Tibial artery (tissue), 4 donors: Measurements from ENCODE around the gene POLA2.

ENCODE experiments used
- DNase-seq, 2 donors: peaks; one replicate each; pipeline ENCODE4 v3.0.0-alpha.2; 2019
- H3K27ac ChIP-seq, 2 donors: fragments of 200-600 bp; sonication (generic) in 1 of 2; 1 replicate in 1 of 2; 2 replicates in 1 of 2; pipeline ENCODE4 v1.5.1; 2018 to 2019; ENCODE audit warnings: mild to moderate bottlenecking in 1 of 2
- H3K27me3 ChIP-seq, 2 donors: fragments of 200-600 bp; sonication (generic) in 1 of 2; one replicate each; pipeline versions ENCODE4 v1.5.1 to v1.6.0; 2016 to 2019
- H3K36me3 ChIP-seq, 3 donors: fragments of 200-600 bp; sonication (generic) in 2 of 3; one replicate each; pipeline ENCODE4 v1.5.1; 2016 to 2019; ENCODE audit warnings: mild to moderate bottlenecking in 2 of 3
- H3K4me1 ChIP-seq, 4 donors: fragments of 200-600 bp; sonication (generic) in 2 of 4; 1 replicate in 3 of 4; 2 replicates in 1 of 4; pipeline ENCODE4 v1.5.1; 2016 to 2019
- H3K4me3 ChIP-seq, 2 donors: fragments of 200-600 bp; sonication (generic) in 1 of 2; 1 replicate in 1 of 2; 2 replicates in 1 of 2; pipeline ENCODE4 v1.5.1; 2018 to 2019; ENCODE audit warnings: mild to moderate bottlenecking in 2 of 2
- H3K9me3 ChIP-seq, 3 donors: fragments of 200-600 bp; sonication (generic) in 1 of 3; one replicate each; pipeline ENCODE4 v1.5.1; 2016 to 2019
- intact Hi-C: fragments of 100-400 bp; cut with DNase I; formaldehyde crosslinking; loops from one replicate; pipeline ENCODE4 v1.15.0; 2023; ENCODE audit warnings: low total_unique reads
- TF ChIP-seq, protein P1 (sequence below), 2 experiments: fragments of 200-600 bp in 1 of 2; fragments of 450-650 bp in 1 of 2; IDR thresholded peaks; one replicate each; pipeline ENCODE4 v1.5.1; 2017 to 2019; ENCODE audit warnings: antibody characterized with exemption in 2 of 2, mild to moderate bottlenecking in 1 of 2, moderate library complexity in 1 of 2

The POLA2 gene

DNA sequence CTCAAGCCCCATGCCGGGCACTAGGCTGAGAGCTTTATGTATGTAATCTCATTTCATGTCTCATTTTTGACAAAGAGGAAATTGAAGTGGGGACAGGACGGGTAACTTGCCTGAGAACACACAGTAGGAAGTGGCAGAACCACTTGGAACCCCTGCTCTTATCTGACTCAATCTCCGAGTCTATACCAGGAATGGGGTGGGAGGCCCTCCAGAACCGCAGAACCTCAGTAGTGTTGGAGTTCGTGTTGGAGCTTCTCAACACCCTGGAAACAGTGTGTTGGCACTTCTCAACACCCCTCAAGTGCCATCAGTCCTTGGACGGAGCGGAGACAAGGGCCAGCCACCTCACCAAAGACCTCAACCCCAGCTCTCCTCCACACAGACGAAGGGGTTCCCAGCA, 38.8 kb upstream of the POLA2 start:
- DNase-seq = no peak
- H3K4me3 ChIP-seq = no peak overlapping the region
- peaks cover 0 to 15% (median 5%) of the 10 kb centered on the region in 4 donors for H3K4me1 ChIP-seq
- no peak overlapping the region for H3K27ac ChIP-seq
- H3K36me3 ChIP-seq = peaks cover 0 to 10% (median 0%) of the 10 kb centered on the region in 3 donors
- H3K9me3 ChIP-seq = no peaks in the 10 kb centered on the region
- TF ChIP-seq, protein P1, sequence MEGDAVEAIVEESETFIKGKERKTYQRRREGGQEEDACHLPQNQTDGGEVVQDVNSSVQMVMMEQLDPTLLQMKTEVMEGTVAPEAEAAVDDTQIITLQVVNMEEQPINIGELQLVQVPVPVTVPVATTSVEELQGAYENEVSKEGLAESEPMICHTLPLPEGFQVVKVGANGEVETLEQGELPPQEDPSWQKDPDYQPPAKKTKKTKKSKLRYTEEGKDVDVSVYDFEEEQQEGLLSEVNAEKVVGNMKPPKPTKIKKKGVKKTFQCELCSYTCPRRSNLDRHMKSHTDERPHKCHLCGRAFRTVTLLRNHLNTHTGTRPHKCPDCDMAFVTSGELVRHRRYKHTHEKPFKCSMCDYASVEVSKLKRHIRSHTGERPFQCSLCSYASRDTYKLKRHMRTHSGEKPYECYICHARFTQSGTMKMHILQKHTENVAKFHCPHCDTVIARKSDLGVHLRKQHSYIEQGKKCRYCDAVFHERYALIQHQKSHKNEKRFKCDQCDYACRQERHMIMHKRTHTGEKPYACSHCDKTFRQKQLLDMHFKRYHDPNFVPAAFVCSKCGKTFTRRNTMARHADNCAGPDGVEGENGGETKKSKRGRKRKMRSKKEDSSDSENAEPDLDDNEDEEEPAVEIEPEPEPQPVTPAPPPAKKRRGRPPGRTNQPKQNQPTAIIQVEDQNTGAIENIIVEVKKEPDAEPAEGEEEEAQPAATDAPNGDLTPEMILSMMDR (IDR thresholded peaks at IDR 0.05) = no peak
- H3K27me3 ChIP-seq = no peaks in the 10 kb centered on the region
- intact Hi-C loops = no loop called here

DNA sequence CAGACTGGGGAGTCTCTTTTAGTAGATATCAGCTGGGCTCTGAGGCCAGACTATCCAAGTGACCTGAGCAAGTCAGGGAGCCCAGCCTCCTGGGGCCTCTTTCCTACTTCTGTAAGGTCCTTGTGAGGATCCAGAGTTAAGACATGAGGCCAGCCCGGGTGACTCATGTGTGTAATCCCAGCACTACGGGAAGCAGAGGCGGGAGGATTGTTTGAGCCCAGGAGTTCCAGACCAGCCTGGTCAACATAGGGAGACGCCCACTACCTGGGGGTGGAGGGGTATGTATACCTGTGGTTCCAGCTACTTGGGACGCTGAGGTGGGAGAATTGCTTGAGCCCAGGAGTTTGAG, 36.9 kb upstream of the POLA2 start:
- H3K4me1 ChIP-seq = peaks cover 0 to 15% (median 5%) of the 10 kb centered on the region in 4 donors
- DNase-seq = peak in 1 of 2 donors; percentile 68
- no peak overlapping the region for H3K4me3 ChIP-seq
- TF ChIP-seq, protein P1 (IDR thresholded peaks at IDR 0.05) = no peak
- intact Hi-C loops = loop anchor here (5.0 kb wide), 1 partner anchor 92 kb away; no protein-coding TSS in a partner anchor
- H3K9me3 ChIP-seq = no peaks in the 10 kb centered on the region
- H3K27me3 ChIP-seq = no peaks in the 10 kb centered on the region
- peaks cover 0 to 10% (median 0%) of the 10 kb centered on the region in 3 donors for H3K36me3 ChIP-seq
- peak overlapping the region; percentile 2 to 54 for H3K27ac ChIP-seq

DNA sequence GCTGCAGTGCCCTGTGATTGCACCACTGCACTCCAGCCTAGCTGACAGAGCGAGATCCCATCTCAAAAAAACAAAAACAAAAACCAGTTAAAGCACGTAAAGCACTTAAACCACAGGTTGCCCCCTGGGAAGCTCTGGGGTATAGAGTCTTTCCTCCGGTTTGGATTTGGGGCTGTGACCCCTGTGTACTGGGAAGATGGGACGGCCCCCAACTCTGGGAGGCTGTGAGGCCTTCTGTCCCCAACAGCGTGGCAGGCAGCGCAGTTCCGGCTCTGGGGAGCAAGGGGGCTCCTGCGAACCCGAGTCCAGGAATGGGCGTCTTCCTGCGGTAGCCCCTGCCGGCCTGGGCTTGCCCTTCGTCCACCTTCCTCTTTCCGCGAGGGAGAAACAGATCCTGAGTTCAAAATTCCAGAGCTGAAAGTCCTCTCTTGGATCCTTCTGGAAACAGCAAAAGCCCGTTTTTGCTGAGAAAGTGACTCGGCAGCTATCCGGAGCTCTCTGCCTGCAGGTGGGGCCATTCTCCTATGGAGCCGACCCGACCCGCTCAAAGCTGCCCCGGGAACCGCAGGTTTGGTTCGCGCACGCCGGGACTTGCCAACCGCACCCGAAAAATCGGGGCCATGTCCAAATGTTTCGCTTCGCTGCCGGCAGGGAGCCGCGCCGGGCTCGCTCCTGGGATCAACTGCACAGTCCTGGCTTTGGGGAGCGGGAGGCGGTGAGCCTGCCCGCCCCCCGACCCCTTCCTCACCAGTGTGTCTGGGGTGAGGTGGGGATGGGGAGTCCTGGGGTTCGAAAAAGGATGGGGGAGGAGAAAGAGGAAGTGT, 36.3 kb upstream of the POLA2 start:
- TF ChIP-seq, protein P1 (IDR thresholded peaks at IDR 0.05) = peak; percentile 32
- DNase-seq = peak; percentile 59 to 75
- peaks cover 0 to 10% (median 0%) of the 10 kb centered on the region in 3 donors for H3K36me3 ChIP-seq
- peak overlapping the region; percentile 35 to 49 for H3K4me3 ChIP-seq
- peaks cover 0 to 15% (median 5%) of the 10 kb centered on the region in 4 donors for H3K4me1 ChIP-seq
- H3K27ac ChIP-seq = peak overlapping the region; percentile 2 to 54
- H3K9me3 ChIP-seq = no peaks in the 10 kb centered on the region
- intact Hi-C loops = loop anchor here (5.0 kb wide), 1 partner anchor 92 kb away; no protein-coding TSS in a partner anchor
- no peaks in the 10 kb centered on the region for H3K27me3 ChIP-seq

DNA sequence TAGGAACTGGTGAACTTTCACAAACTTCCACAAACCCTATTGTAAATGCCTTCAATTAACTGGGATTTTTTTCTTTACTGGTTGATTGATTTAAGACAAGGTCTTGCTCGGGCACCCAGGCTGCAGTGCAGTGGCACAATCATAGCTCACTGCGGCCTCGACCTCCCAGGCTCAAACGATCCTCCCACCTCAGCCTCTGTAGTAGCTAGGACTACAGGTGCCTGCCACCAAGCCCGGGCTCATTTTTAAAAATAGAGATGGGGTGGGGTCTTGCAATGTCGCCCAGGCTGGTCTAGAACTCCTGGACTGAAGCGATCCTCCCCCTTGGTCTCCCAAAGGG, 35.7 kb upstream of the POLA2 start:
- TF ChIP-seq, protein P1 (IDR thresholded peaks at IDR 0.05) = no peak
- intact Hi-C loops = loop anchor here (5.0 kb wide), 1 partner anchor 91 kb away; no protein-coding TSS in a partner anchor
- Histone ChIP-seq H3K9me3 (no peaks in the 10 kb centered on the region), H3K36me3 (peaks cover 0 to 10% (median 0%) of the 10 kb centered on the region in 3 donors), H3K4me3 (peak overlapping the region; percentile 35 to 49), H3K4me1 (peaks cover 0 to 15% (median 5%) of the 10 kb centered on the region in 4 donors), H3K27me3 (no peaks in the 10 kb centered on the region), H3K27ac (peak overlapping the region in 1 of 2 donors; percentile 54)
- DNase-seq = no peak

DNA sequence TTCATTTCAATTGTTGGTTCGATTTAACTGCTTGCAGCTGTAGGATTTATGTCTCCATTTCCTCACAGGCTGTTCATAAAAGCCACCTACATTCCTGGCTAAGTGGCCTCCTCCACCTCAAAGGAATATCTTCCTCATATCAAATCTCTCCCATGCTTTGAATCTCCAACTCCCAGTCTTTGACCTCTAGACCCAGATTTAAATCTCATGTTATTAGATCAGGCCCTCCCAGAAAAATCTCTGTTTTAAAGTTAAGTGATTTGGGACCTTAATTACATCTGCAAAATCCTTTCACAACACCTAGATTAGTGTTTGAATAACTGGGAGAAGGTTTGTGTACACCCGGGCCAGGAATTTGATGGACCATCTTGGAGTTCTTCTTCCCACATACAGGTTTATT, 33.9 kb upstream of the POLA2 start:
- intact Hi-C loops = loop anchor here (5.0 kb wide), 1 partner anchor 89 kb away; no protein-coding TSS in a partner anchor

More for the DNA sequence above, 33.9 kb upstream of the POLA2 start:
- peaks cover 0 to 15% (median 5%) of the 10 kb centered on the region in 4 donors for H3K4me1 ChIP-seq
- no peak for DNase-seq
- H3K4me3 ChIP-seq = no peak overlapping the region
- no peaks in the 10 kb centered on the region for H3K27me3 ChIP-seq
- TF ChIP-seq, protein P1 (IDR thresholded peaks at IDR 0.05) = no peak
- no peaks in the 10 kb centered on the region for H3K9me3 ChIP-seq
- H3K36me3 ChIP-seq = peaks cover 0 to 8% (median 0%) of the 10 kb centered on the region in 3 donors
- no peak overlapping the region for H3K27ac ChIP-seq
